ENCODE results near the gene ZNF215. TPM values are rescaled to one million over a fixed set of nuclear protein-coding genes. Genes with fewer than 3 reads are reported as not detected.

The ZNF215 gene
- total and polyA plus RNA-seq, 2 donors (not counting 3 experiments of a cell fraction or from before 2014, with no cell fraction given) = 1.2 to 2.9 TPM

- POLR2A ChIA-PET = no interaction called here
- Histone ChIP-seq H3K4me3 (replicated peaks in 1 of 3; ENCODE audit: insufficient read depth in 1 of 3, low read depth in 1 of 3, low read length in 3 of 3) (no peak overlapping the region), H2AFZ (ENCODE audit: low read depth, low read length) (no peak overlapping the region), H3K9me3 (replicated peaks; ENCODE audit: control insufficient read depth, insufficient read depth, low read length) (no peaks in the 10 kb centered on the region), H3K27me3 (ENCODE audit: control insufficient read depth in 2 of 2, insufficient read depth in 2 of 2, low read length in 2 of 2) (no peaks in the 10 kb centered on the region), H3K79me2 (ENCODE audit: control insufficient read depth, insufficient read depth, low read length) (no peaks in the 10 kb centered on the region), H4K20me1 (replicated peaks; ENCODE audit: control insufficient read depth, extremely low read depth, insufficient read depth, low read length) (no peaks in the 10 kb centered on the region), H3K9me1 (replicated peaks; ENCODE audit: control insufficient read depth, extremely low read depth, insufficient read depth, low read length) (no peaks in the 10 kb centered on the region), H3K27ac (ENCODE audit: insufficient read depth, low read depth, low read length) (no peak overlapping the region), H3K4me2 (ENCODE audit: insufficient read depth, low read length) (no peak overlapping the region), H3K36me3 (ENCODE audit: control insufficient read depth in 2 of 2, extremely low read depth in 1 of 2, insufficient read depth in 2 of 2, low read length in 2 of 2) (no peaks in the 10 kb centered on the region), H3K9ac (replicated peaks; ENCODE audit: extremely low read depth, insufficient read depth, low read length) (no peak overlapping the region), H3K4me1 (ENCODE audit: control insufficient read depth, extremely low read depth, insufficient read depth, low read length) (no peaks in the 10 kb centered on the region)
- TF ChIP-seq FOS (IDR thresholded peaks at IDR 0.05; ENCODE audit: borderline replicate concordance, insufficient read depth, low read length) (no peak), MYC (IDR thresholded peaks at IDR 0.05; ENCODE audit: low read depth, low read length) (no peak), JUN (IDR thresholded peaks at IDR 0.05; ENCODE audit: borderline replicate concordance, insufficient read depth, insufficient read length, low read depth) (no peak), POLR2AphosphoS5 (IDR thresholded peaks at IDR 0.05; ENCODE audit: insufficient read depth, low read depth, low read length) (no peak)
- no TSS peak for BruUV-seq (replicated peaks)
- dilution Hi-C loops (cut with MboI; ENCODE audit: extremely low pct_ligation_motif_present, low sequenced_read_pairs) (no loop called here), intact Hi-C loops (cut with micrococcal nuclease) (no loop called here)
- FAIRE-seq = no peak
- CTCF ChIA-PET = interaction anchor here (2.1 kb wide), 1 partner anchor 9 kb away, joined by 6 read pairs; no protein-coding TSS in a partner anchor
- DNase-seq (ENCODE audit: low read depth, low spot score) = no peak
Observed at GRCh38 chr11:6988506-6988905, 62.3 kb downstream of the ZNF215 start.

- no peak for FAIRE-seq
- Histone ChIP-seq H3K9me1 (replicated peaks; ENCODE audit: control insufficient read depth, extremely low read depth, insufficient read depth, low read length) (no peaks in the 10 kb centered on the region), H2AFZ (ENCODE audit: low read depth, low read length) (no peak overlapping the region), H3K4me2 (ENCODE audit: insufficient read depth, low read length) (no peak overlapping the region), H3K79me2 (ENCODE audit: control insufficient read depth, insufficient read depth, low read length) (no peaks in the 10 kb centered on the region), H3K4me3 (replicated peaks in 1 of 3; ENCODE audit: insufficient read depth in 1 of 3, low read depth in 1 of 3, low read length in 3 of 3) (no peak overlapping the region), H3K36me3 (ENCODE audit: control insufficient read depth in 2 of 2, extremely low read depth in 1 of 2, insufficient read depth in 2 of 2, low read length in 2 of 2) (no peaks in the 10 kb centered on the region), H3K9me3 (replicated peaks; ENCODE audit: control insufficient read depth, insufficient read depth, low read length) (no peaks in the 10 kb centered on the region), H3K9ac (replicated peaks; ENCODE audit: extremely low read depth, insufficient read depth, low read length) (no peak overlapping the region), H3K4me1 (ENCODE audit: control insufficient read depth, extremely low read depth, insufficient read depth, low read length) (no peaks in the 10 kb centered on the region), H3K27ac (ENCODE audit: insufficient read depth, low read depth, low read length) (no peak overlapping the region), H3K27me3 (ENCODE audit: control insufficient read depth in 2 of 2, insufficient read depth in 2 of 2, low read length in 2 of 2) (no peaks in the 10 kb centered on the region), H4K20me1 (replicated peaks; ENCODE audit: control insufficient read depth, extremely low read depth, insufficient read depth, low read length) (no peaks in the 10 kb centered on the region)
- DNase-seq (ENCODE audit: low read depth, low spot score) = no peak
- intact Hi-C loops (cut with micrococcal nuclease) = loop anchor here (5.0 kb wide), 1 partner anchor 64 kb away; the partner anchor contains the start of gene ZNF215
- no TSS peak for BruUV-seq (replicated peaks)
- POLR2A ChIA-PET = no interaction called here
- TF ChIP-seq CTCF (IDR thresholded peaks at IDR 0.05; ENCODE audit: extremely low read depth in 1 of 2, insufficient read depth in 1 of 2, low read depth in 1 of 2, low read length in 2 of 2) (no peak), MAX (IDR thresholded peaks at IDR 0.05; ENCODE audit: insufficient read depth, insufficient read length) (no peak), FOS (IDR thresholded peaks at IDR 0.05; ENCODE audit: borderline replicate concordance, insufficient read depth, low read length) (no peak), GATA2 (IDR thresholded peaks at IDR 0.05; ENCODE audit: insufficient read depth, insufficient read length, low read depth, low read length) (no peak), POLR2A (IDR thresholded peaks at IDR 0.05; ENCODE audit: low read depth, low read length) (no peak), POLR2AphosphoS5 (IDR thresholded peaks at IDR 0.05; ENCODE audit: insufficient read depth, low read depth, low read length) (no peak)
- CTCF ChIA-PET = no interaction called here
- dilution Hi-C loops (cut with MboI; ENCODE audit: extremely low pct_ligation_motif_present, low sequenced_read_pairs) = no loop called here
Observed at GRCh38 chr11:6991227-6991626, 65.0 kb downstream of the ZNF215 start.
